ENCODE measurements around the gene TRIM14.
A peak's percentile ranks its signal among the peaks of the same experiment; 100 is the strongest.
"Not testable (repeated sequence)": the region's sequence is repeated elsewhere in the genome, so short reads cannot be mapped to it uniquely, and the experiment has no call there.

Gene TRIM14

GRCh38 chr9:98031169-98031568 lies 87.9 kb downstream of the TRIM14 start:
- Histone ChIP-seq H2BK120ac (ENCODE audit: low read depth, low read length) (no peak overlapping the region), H3K4ac (ENCODE audit: low read depth, low read length) (no peak overlapping the region), H2AK5ac (ENCODE audit: low read length) (no peak overlapping the region), H3K9ac (ENCODE audit: low read length) (no peak overlapping the region), H3K27ac (ENCODE audit: low read depth, low read length) (no peak overlapping the region), H2BK5ac (ENCODE audit: low read length) (no peak overlapping the region), H3K4me2 (ENCODE audit: low read length) (no peak overlapping the region), H3K27me3 (ENCODE audit: insufficient read depth, low read length, poor library complexity) (no peaks in the 10 kb centered on the region), H3K4me1 (ENCODE audit: control insufficient read depth, low read depth, low read length) (no peaks in the 10 kb centered on the region), H3K56ac (ENCODE audit: low read length) (no peak overlapping the region), H3K4me3 (ENCODE audit: low read length) (no peak overlapping the region), H3K79me2 (ENCODE audit: control insufficient read depth, insufficient read depth, low read length) (no peaks in the 10 kb centered on the region), H3K36me3 (ENCODE audit: control insufficient read depth, insufficient read depth, low read length) (no peaks in the 10 kb centered on the region), H3K79me1 (ENCODE audit: low read length) (no peaks in the 10 kb centered on the region), H4K5ac (ENCODE audit: low read length) (no peak overlapping the region), H3K23ac (ENCODE audit: low read length) (no peak overlapping the region), H4K8ac (ENCODE audit: low read depth, low read length) (no peak overlapping the region), H2BK15ac (replicated peaks; ENCODE audit: low read depth) (no peak overlapping the region), H3K18ac (ENCODE audit: low read length) (no peak overlapping the region)
- DNase-seq: no peak

- Histone ChIP-seq H3K9ac (ENCODE audit: low read length) (no peak overlapping the region), H3K4ac (ENCODE audit: low read depth, low read length) (no peak overlapping the region), H3K56ac (ENCODE audit: low read length) (no peak overlapping the region), H4K8ac (ENCODE audit: low read depth, low read length) (no peak overlapping the region), H3K18ac (ENCODE audit: low read length) (no peak overlapping the region), H3K4me2 (ENCODE audit: low read length) (no peak overlapping the region), H3K79me1 (ENCODE audit: low read length) (no peaks in the 10 kb centered on the region), H3K27me3 (ENCODE audit: insufficient read depth, low read length, poor library complexity) (no peaks in the 10 kb centered on the region), H3K79me2 (ENCODE audit: control insufficient read depth, insufficient read depth, low read length) (no peaks in the 10 kb centered on the region), H3K23ac (ENCODE audit: low read length) (no peak overlapping the region), H2AK5ac (ENCODE audit: low read length) (no peak overlapping the region), H3K27ac (ENCODE audit: low read depth, low read length) (no peak overlapping the region), H2BK120ac (ENCODE audit: low read depth, low read length) (no peak overlapping the region), H3K4me1 (ENCODE audit: control insufficient read depth, low read depth, low read length) (no peaks in the 10 kb centered on the region), H2BK15ac (replicated peaks; ENCODE audit: low read depth) (no peak overlapping the region), H3K36me3 (ENCODE audit: control insufficient read depth, insufficient read depth, low read length) (peaks cover 3% of the 10 kb centered on the region), H3K4me3 (ENCODE audit: low read length) (no peak overlapping the region), H2BK5ac (ENCODE audit: low read length) (no peak overlapping the region), H4K5ac (ENCODE audit: low read length) (no peak overlapping the region)
- DNase-seq: no peak
- no CpG with 5 or more reads among the region's 1 CpG for WGBS (ENCODE audit: extremely low coverage, insufficient coverage, low lambda C conversion rate)
Measured at GRCh38 chr9:98024702-98025101, 94.3 kb downstream of the TRIM14 start.

GRCh38 chr9:98022447-98022846 lies 96.6 kb downstream of the TRIM14 start:
- Histone ChIP-seq H2BK120ac (ENCODE audit: low read depth, low read length) (no peak overlapping the region), H3K4me1 (ENCODE audit: control insufficient read depth, low read depth, low read length) (no peaks in the 10 kb centered on the region), H3K23ac (ENCODE audit: low read length) (no peak overlapping the region), H2BK15ac (replicated peaks; ENCODE audit: low read depth) (no peak overlapping the region), H3K4me2 (ENCODE audit: low read length) (no peak overlapping the region), H4K8ac (ENCODE audit: low read depth, low read length) (no peak overlapping the region), H3K79me1 (ENCODE audit: low read length) (no peaks in the 10 kb centered on the region), H3K4me3 (ENCODE audit: low read length) (no peak overlapping the region), H2BK5ac (ENCODE audit: low read length) (no peak overlapping the region), H3K18ac (ENCODE audit: low read length) (no peak overlapping the region), H3K79me2 (ENCODE audit: control insufficient read depth, insufficient read depth, low read length) (no peaks in the 10 kb centered on the region), H3K27ac (ENCODE audit: low read depth, low read length) (no peak overlapping the region), H3K56ac (ENCODE audit: low read length) (no peak overlapping the region), H3K27me3 (ENCODE audit: insufficient read depth, low read length, poor library complexity) (no peaks in the 10 kb centered on the region), H3K9ac (ENCODE audit: low read length) (no peak overlapping the region), H3K4ac (ENCODE audit: low read depth, low read length) (no peak overlapping the region), H2AK5ac (ENCODE audit: low read length) (no peak overlapping the region), H3K36me3 (ENCODE audit: control insufficient read depth, insufficient read depth, low read length) (peaks cover 13% of the 10 kb centered on the region), H4K5ac (ENCODE audit: low read length) (no peak overlapping the region)
- no CpG with 5 or more reads among the region's 8 CpGs for WGBS (ENCODE audit: extremely low coverage, insufficient coverage, low lambda C conversion rate)
- no peak for DNase-seq

- Histone ChIP-seq H2AK5ac (ENCODE audit: low read length) (no peak overlapping the region), H3K4me2 (ENCODE audit: low read length) (no peak overlapping the region), H3K23ac (ENCODE audit: low read length) (no peak overlapping the region), H3K9ac (ENCODE audit: low read length) (no peak overlapping the region), H4K5ac (ENCODE audit: low read length) (no peak overlapping the region), H4K8ac (ENCODE audit: low read depth, low read length) (no peak overlapping the region), H3K56ac (ENCODE audit: low read length) (no peak overlapping the region), H3K27ac (ENCODE audit: low read depth, low read length) (no peak overlapping the region), H3K4me1 (ENCODE audit: control insufficient read depth, low read depth, low read length) (no peaks in the 10 kb centered on the region), H3K18ac (ENCODE audit: low read length) (no peak overlapping the region), H2BK5ac (ENCODE audit: low read length) (no peak overlapping the region), H3K79me2 (ENCODE audit: control insufficient read depth, insufficient read depth, low read length) (no peaks in the 10 kb centered on the region), H2BK120ac (ENCODE audit: low read depth, low read length) (no peak overlapping the region), H3K4ac (ENCODE audit: low read depth, low read length) (no peak overlapping the region), H2BK15ac (replicated peaks; ENCODE audit: low read depth) (no peak overlapping the region), H3K4me3 (ENCODE audit: low read length) (no peak overlapping the region), H3K27me3 (ENCODE audit: insufficient read depth, low read length, poor library complexity) (no peaks in the 10 kb centered on the region), H3K79me1 (ENCODE audit: low read length) (no peaks in the 10 kb centered on the region), H3K36me3 (ENCODE audit: control insufficient read depth, insufficient read depth, low read length) (peaks cover 13% of the 10 kb centered on the region)
- peak; percentile 23 for DNase-seq
- no CpG with 5 or more reads among the region's 8 CpGs for WGBS (ENCODE audit: extremely low coverage, insufficient coverage, low lambda C conversion rate)
Measured at GRCh38 chr9:98021306-98022040, 97.5 kb downstream of the TRIM14 start.

- Histone ChIP-seq H3K9ac (ENCODE audit: low read length) (no peak overlapping the region), H2AK5ac (ENCODE audit: low read length) (no peak overlapping the region), H3K27ac (ENCODE audit: low read depth, low read length) (no peak overlapping the region), H3K4me3 (ENCODE audit: low read length) (no peak overlapping the region), H3K4ac (ENCODE audit: low read depth, low read length) (no peak overlapping the region), H2BK15ac (replicated peaks; ENCODE audit: low read depth) (no peak overlapping the region), H3K27me3 (ENCODE audit: insufficient read depth, low read length, poor library complexity) (no peaks in the 10 kb centered on the region), H3K36me3 (ENCODE audit: control insufficient read depth, insufficient read depth, low read length) (peaks cover 16% of the 10 kb centered on the region), H3K4me2 (ENCODE audit: low read length) (no peak overlapping the region), H3K18ac (ENCODE audit: low read length) (no peak overlapping the region), H4K5ac (ENCODE audit: low read length) (no peak overlapping the region), H3K4me1 (ENCODE audit: control insufficient read depth, low read depth, low read length) (no peaks in the 10 kb centered on the region), H4K8ac (ENCODE audit: low read depth, low read length) (no peak overlapping the region), H3K79me2 (ENCODE audit: control insufficient read depth, insufficient read depth, low read length) (no peaks in the 10 kb centered on the region), H3K56ac (ENCODE audit: low read length) (no peak overlapping the region), H2BK5ac (ENCODE audit: low read length) (no peak overlapping the region), H3K79me1 (ENCODE audit: low read length) (peaks cover 2% of the 10 kb centered on the region), H2BK120ac (ENCODE audit: low read depth, low read length) (no peak overlapping the region), H3K23ac (ENCODE audit: low read length) (no peak overlapping the region)
- no peak for DNase-seq
- WGBS (ENCODE audit: extremely low coverage, insufficient coverage, low lambda C conversion rate): no CpG with 5 or more reads among the region's 8 CpGs
Measured at GRCh38 chr9:98020476-98021145, 98.4 kb downstream of the TRIM14 start.

- H3K79me1 ChIP-seq (ENCODE audit: low read length); H3K4ac ChIP-seq (ENCODE audit: low read depth, low read length); H3K56ac ChIP-seq (ENCODE audit: low read length); H4K8ac ChIP-seq (ENCODE audit: low read depth, low read length); H3K4me2 ChIP-seq (ENCODE audit: low read length); H3K27me3 ChIP-seq (ENCODE audit: insufficient read depth, low read length, poor library complexity); H3K79me2 ChIP-seq (ENCODE audit: control insufficient read depth, insufficient read depth, low read length); H2BK5ac ChIP-seq (ENCODE audit: low read length); H3K4me3 ChIP-seq (ENCODE audit: low read length); H2BK120ac ChIP-seq (ENCODE audit: low read depth, low read length); H4K5ac ChIP-seq (ENCODE audit: low read length); DNase-seq; H3K4me1 ChIP-seq (ENCODE audit: control insufficient read depth, low read depth, low read length); H3K27ac ChIP-seq (ENCODE audit: low read depth, low read length); H2AK5ac ChIP-seq (ENCODE audit: low read length); H2BK15ac ChIP-seq (replicated peaks; ENCODE audit: low read depth); H3K18ac ChIP-seq (ENCODE audit: low read length); H3K23ac ChIP-seq (ENCODE audit: low read length); H3K9ac ChIP-seq (ENCODE audit: low read length): not testable (repeated sequence)
- WGBS (ENCODE audit: extremely low coverage, insufficient coverage, low lambda C conversion rate): no CpG with 5 or more reads among the region's 5 CpGs
- H3K36me3 ChIP-seq (ENCODE audit: control insufficient read depth, insufficient read depth, low read length): peaks cover 19% of the 10 kb centered on the region
Measured at GRCh38 chr9:98019869-98020268, 99.2 kb downstream of the TRIM14 start.

Measured in mesendoderm (in vitro differentiated cells).